Measurements from ENCODE around the gene YWHAG. TPM values are rescaled to one million over a fixed set of nuclear protein-coding genes. Genes with fewer than 3 reads are reported as not detected.
"Not testable (repeated sequence)": the region's sequence is repeated elsewhere in the genome, so short reads cannot be mapped to it uniquely, and the experiment has no call there.

YWHAG gene
- polyA plus RNA-seq, 1 donor (not counting 4 experiments of a cell fraction or from before 2014, with no cell fraction given), result 130 TPM

DNA sequence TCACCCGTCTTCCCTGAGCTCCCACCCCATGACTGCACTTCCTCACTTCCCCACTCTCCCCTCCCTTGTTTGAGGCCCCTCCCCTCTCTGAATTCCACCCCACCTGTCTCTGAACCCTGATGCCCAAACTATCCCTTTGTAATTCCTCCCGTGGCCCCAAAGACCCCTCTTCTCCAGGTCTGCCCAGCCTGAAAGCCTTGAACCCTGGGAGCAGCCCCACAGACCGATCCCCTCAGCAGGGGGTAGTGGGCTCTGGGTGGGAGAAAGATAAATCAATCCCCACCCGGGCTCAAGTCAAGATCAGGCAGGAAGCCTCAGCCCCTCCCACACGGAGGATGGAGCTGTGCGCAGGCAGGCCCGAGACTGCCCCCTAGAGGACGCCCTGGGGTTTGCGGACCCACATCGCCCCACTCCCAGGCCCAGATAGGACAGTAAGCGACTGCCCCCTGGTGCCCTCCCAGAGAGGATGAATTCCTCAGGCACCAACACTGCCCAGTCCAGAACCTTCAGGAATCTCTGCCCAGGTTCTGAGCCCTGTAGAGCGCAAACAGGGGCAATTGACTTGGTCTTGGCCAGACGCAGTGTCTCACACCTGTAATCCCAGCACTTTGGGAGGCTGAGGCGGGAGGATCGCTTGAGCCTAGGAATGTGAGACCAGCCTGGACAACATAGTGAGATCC is 44.6 kb downstream of the YWHAG start:
- Histone ChIP-seq H3K9ac (ENCODE audit: control insufficient read depth, extremely low read depth, insufficient read depth, low read length) (no peak overlapping the region), H3K27ac (ENCODE audit: control insufficient read depth, insufficient read depth, low read length) (no peak overlapping the region), H3K9me3 (ENCODE audit: control insufficient read depth, low read depth, low read length) (no peaks in the 10 kb centered on the region), H3K4me2 (ENCODE audit: control insufficient read depth, extremely low read depth, insufficient read depth, low read depth, low read length) (peak overlapping the region; percentile 22), H3K9me1 (ENCODE audit: control insufficient read depth, extremely low read depth, insufficient read depth, low read length) (no peaks in the 10 kb centered on the region), H3K79me2 (ENCODE audit: control insufficient read depth, insufficient read depth, low read length) (no peaks in the 10 kb centered on the region), H3K4me3 (ENCODE audit: control insufficient read depth in 2 of 3, extremely low read depth in 1 of 3, insufficient read depth in 2 of 3, low read depth in 1 of 3, low read length in 3 of 3) (no peak overlapping the region), H2AFZ (ENCODE audit: control insufficient read depth, low read length) (peak overlapping the region; percentile 49), H3K27me3 (ENCODE audit: control insufficient read depth, extremely low read depth, insufficient read depth, low read length) (no peaks in the 10 kb centered on the region), H3K36me3 (ENCODE audit: control insufficient read depth in 2 of 2, extremely low read depth in 1 of 2, insufficient read depth in 2 of 2, low read length in 2 of 2) (no peaks in the 10 kb centered on the region), H3K4me1 (ENCODE audit: control insufficient read depth, extremely low read depth, insufficient read depth, low read length) (peaks cover 29% of the 10 kb centered on the region), H4K20me1 (ENCODE audit: control insufficient read depth, extremely low read depth, insufficient read depth, low read length) (no peaks in the 10 kb centered on the region)
- FAIRE-seq, result no peak
- TF ChIP-seq, protein P1, sequence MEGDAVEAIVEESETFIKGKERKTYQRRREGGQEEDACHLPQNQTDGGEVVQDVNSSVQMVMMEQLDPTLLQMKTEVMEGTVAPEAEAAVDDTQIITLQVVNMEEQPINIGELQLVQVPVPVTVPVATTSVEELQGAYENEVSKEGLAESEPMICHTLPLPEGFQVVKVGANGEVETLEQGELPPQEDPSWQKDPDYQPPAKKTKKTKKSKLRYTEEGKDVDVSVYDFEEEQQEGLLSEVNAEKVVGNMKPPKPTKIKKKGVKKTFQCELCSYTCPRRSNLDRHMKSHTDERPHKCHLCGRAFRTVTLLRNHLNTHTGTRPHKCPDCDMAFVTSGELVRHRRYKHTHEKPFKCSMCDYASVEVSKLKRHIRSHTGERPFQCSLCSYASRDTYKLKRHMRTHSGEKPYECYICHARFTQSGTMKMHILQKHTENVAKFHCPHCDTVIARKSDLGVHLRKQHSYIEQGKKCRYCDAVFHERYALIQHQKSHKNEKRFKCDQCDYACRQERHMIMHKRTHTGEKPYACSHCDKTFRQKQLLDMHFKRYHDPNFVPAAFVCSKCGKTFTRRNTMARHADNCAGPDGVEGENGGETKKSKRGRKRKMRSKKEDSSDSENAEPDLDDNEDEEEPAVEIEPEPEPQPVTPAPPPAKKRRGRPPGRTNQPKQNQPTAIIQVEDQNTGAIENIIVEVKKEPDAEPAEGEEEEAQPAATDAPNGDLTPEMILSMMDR (optimal IDR thresholded peaks at IDR 0.05 in 1 of 3, IDR thresholded peaks at IDR 0.05 in 1 of 3, conservative IDR thresholded peaks at IDR 0.05 in 1 of 3; ENCODE audit: extremely low read depth in 1 of 3, insufficient read depth in 2 of 3, low read length in 3 of 3), result peak; percentile 100
- TF ChIP-seq EZH2 (IDR thresholded peaks at IDR 0.05; ENCODE audit: low read length), result no peak
- dilution Hi-C loops (cut with MboI; ENCODE audit: extremely low pct_ligation_motif_present, low sequenced_read_pairs), result no loop called here
- no peak for DNase-seq (ENCODE audit: low read depth, low spot score)

DNA sequence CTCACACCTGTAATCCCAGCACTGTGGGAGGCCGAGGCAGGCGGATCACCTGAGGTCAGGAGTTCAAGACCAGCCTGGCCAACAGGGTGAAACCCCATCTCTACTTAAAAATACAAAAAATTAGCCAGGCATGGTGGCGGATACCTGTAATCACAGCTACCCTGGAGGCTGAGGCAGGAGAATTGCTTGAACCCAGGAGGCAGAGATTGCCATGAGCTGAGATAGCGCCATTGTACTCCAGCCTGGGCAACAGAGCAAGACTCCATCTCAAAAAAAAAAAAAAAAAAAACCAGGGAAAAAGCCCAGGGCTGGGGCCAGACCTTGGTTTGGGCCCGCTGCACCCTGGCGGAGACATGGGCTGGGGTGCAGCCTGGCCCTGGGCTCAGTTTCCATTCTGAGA is 47.0 kb downstream of the YWHAG start:
- H3K4me3 ChIP-seq (ENCODE audit: control insufficient read depth in 2 of 3, extremely low read depth in 1 of 3, insufficient read depth in 2 of 3, low read depth in 1 of 3, low read length in 3 of 3); H3K4me2 ChIP-seq (ENCODE audit: control insufficient read depth, extremely low read depth, insufficient read depth, low read depth, low read length); H4K20me1 ChIP-seq (ENCODE audit: control insufficient read depth, extremely low read depth, insufficient read depth, low read length); dilution Hi-C loops (cut with MboI; ENCODE audit: extremely low pct_ligation_motif_present, low sequenced_read_pairs); H3K79me2 ChIP-seq (ENCODE audit: control insufficient read depth, insufficient read depth, low read length); FAIRE-seq; H3K9ac ChIP-seq (ENCODE audit: control insufficient read depth, extremely low read depth, insufficient read depth, low read length); H3K27ac ChIP-seq (ENCODE audit: control insufficient read depth, insufficient read depth, low read length); H3K9me3 ChIP-seq (ENCODE audit: control insufficient read depth, low read depth, low read length); H3K36me3 ChIP-seq (ENCODE audit: control insufficient read depth in 2 of 2, extremely low read depth in 1 of 2, insufficient read depth in 2 of 2, low read length in 2 of 2); DNase-seq (ENCODE audit: low read depth, low spot score); H3K9me1 ChIP-seq (ENCODE audit: control insufficient read depth, extremely low read depth, insufficient read depth, low read length); H2AFZ ChIP-seq (ENCODE audit: control insufficient read depth, low read length); H3K27me3 ChIP-seq (ENCODE audit: control insufficient read depth, extremely low read depth, insufficient read depth, low read length): not testable (repeated sequence)
- H3K4me1 ChIP-seq (ENCODE audit: control insufficient read depth, extremely low read depth, insufficient read depth, low read length), result peaks cover 18% of the 10 kb centered on the region

Measured in keratinocyte (primary cell).